Measurements from ENCODE around the gene NF2. TPM values are rescaled to one million over a fixed set of nuclear protein-coding genes. Genes with fewer than 3 reads are reported as not detected.

NF2 gene
- total RNA-seq, 3 donors from 2014 or later (not counting 1 experiment from before 2014, with no cell fraction given): 32.4 to 43.8 (median 39.6) TPM

- Histone ChIP-seq H3K27me3 (ENCODE audit: control insufficient read depth, insufficient read depth, low read length) (peaks cover 20% of the 10 kb centered on the region), H3K4me3 (ENCODE audit: low read length) (no peak overlapping the region), H3K27ac (ENCODE audit: low read length) (no peak overlapping the region), H3K9me3 (ENCODE audit: control insufficient read depth, insufficient read depth, low read length) (no peaks in the 10 kb centered on the region), H3K36me3 (ENCODE audit: control insufficient read depth, insufficient read depth, low read length) (no peaks in the 10 kb centered on the region), H3K4me1 (ENCODE audit: control insufficient read depth, insufficient read depth, low read length) (peaks cover 3% of the 10 kb centered on the region)
- intact Hi-C loops (cut with micrococcal nuclease): no loop called here
- H3K4me3 Mint-ChIP-seq: no peak overlapping the region
- H3K9me3 Mint-ChIP-seq: no peaks in the 10 kb centered on the region
- peaks cover 0 to 5% of the 10 kb centered on the region in 2 donors for H3K4me1 Mint-ChIP-seq
- H3K36me3 Mint-ChIP-seq: no peaks in the 10 kb centered on the region
- WGBS (ENCODE audit: insufficient coverage): 68% methylated on average over 16 of the region's 16 CpGs
- H3K27me3 Mint-ChIP-seq (ENCODE audit: low read depth in 2 of 2): peaks cover 22 to 36% of the 10 kb centered on the region in 2 donors
- DNase-seq (peak in 1 of 2 donors; percentile 25), ATAC-seq (peak in 2 of 3 donors; percentile 34 to 45)
- TF ChIP-seq CTCF (IDR thresholded peaks at IDR 0.05): no peak
- no peak overlapping the region for H3K27ac Mint-ChIP-seq
Measured at GRCh38 chr22:29716814-29717545, 113.5 kb downstream of the NF2 start.

- no peak for TF ChIP-seq CTCF (IDR thresholded peaks at IDR 0.05)
- intact Hi-C loops (cut with micrococcal nuclease): no loop called here
- no peak overlapping the region for H3K4me3 ChIP-seq (ENCODE audit: low read length)
- H3K36me3 ChIP-seq (ENCODE audit: control insufficient read depth, insufficient read depth, low read length): no peaks in the 10 kb centered on the region
- 87% methylated on average over 6 of the region's 11 CpGs for WGBS (ENCODE audit: insufficient coverage)
- H3K4me1 ChIP-seq (ENCODE audit: control insufficient read depth, insufficient read depth, low read length): peaks cover 3% of the 10 kb centered on the region
- Mint-ChIP-seq H3K9me3 (no peaks in the 10 kb centered on the region), H3K27me3 (ENCODE audit: low read depth in 2 of 2) (peaks cover 22 to 37% of the 10 kb centered on the region in 2 donors), H3K4me1 (peaks cover 0 to 5% of the 10 kb centered on the region in 2 donors), H3K27ac (no peak overlapping the region), H3K36me3 (no peaks in the 10 kb centered on the region), H3K4me3 (no peak overlapping the region)
- H3K27me3 ChIP-seq (ENCODE audit: control insufficient read depth, insufficient read depth, low read length): peaks cover 20% of the 10 kb centered on the region
- ATAC-seq: no peak
- H3K9me3 ChIP-seq (ENCODE audit: control insufficient read depth, insufficient read depth, low read length): no peaks in the 10 kb centered on the region
- H3K27ac ChIP-seq (ENCODE audit: low read length): no peak overlapping the region
- no peak for DNase-seq
Measured at GRCh38 chr22:29717789-29718188, 114.4 kb downstream of the NF2 start.

GRCh38 chr22:29718949-29719898, 115.8 kb downstream of the NF2 start:
- H3K27me3 Mint-ChIP-seq (ENCODE audit: low read depth in 2 of 2): peaks cover 22 to 37% of the 10 kb centered on the region in 2 donors
- Histone ChIP-seq H3K27me3 (ENCODE audit: control insufficient read depth, insufficient read depth, low read length) (peaks cover 20% of the 10 kb centered on the region), H3K36me3 (ENCODE audit: control insufficient read depth, insufficient read depth, low read length) (no peaks in the 10 kb centered on the region), H3K4me1 (ENCODE audit: control insufficient read depth, insufficient read depth, low read length) (peaks cover 3% of the 10 kb centered on the region), H3K9me3 (ENCODE audit: control insufficient read depth, insufficient read depth, low read length) (no peaks in the 10 kb centered on the region), H3K27ac (ENCODE audit: low read length) (no peak overlapping the region), H3K4me3 (ENCODE audit: low read length) (no peak overlapping the region)
- no peak for TF ChIP-seq CTCF (IDR thresholded peaks at IDR 0.05)
- DNase-seq: no peak
- no peak overlapping the region for H3K27ac Mint-ChIP-seq
- intact Hi-C loops (cut with micrococcal nuclease): no loop called here
- WGBS (ENCODE audit: insufficient coverage): 59% methylated on average over 19 of the region's 24 CpGs
- H3K36me3 Mint-ChIP-seq: no peaks in the 10 kb centered on the region
- peaks cover 0 to 5% of the 10 kb centered on the region in 2 donors for H3K4me1 Mint-ChIP-seq
- ATAC-seq: no peak
- H3K4me3 Mint-ChIP-seq: no peak overlapping the region
- no peaks in the 10 kb centered on the region for H3K9me3 Mint-ChIP-seq

Measured in natural killer cell (primary cell).